OCI-LY3 (cell line): ENCODE measurements around the gene NIPAL3.

Source experiments
- CTCF ChIP-seq: fragments of 200-600, 300-600 bp; sonication (generic); IDR thresholded peaks from 2 replicates; pipeline ENCODE4 v1.5.1; 2014; ENCODE audit warnings: antibody characterized with exemption, low read length, low read depth
- EZH2phosphoT487 ChIP-seq: fragments of 200-600 bp; shearing (Covaris generic); IDR thresholded peaks from 2 replicates; pipeline ENCODE4 v1.6.1; 2018; ENCODE audit warnings: antibody characterized with exemption, mixed run types, low read depth

- TF ChIP-seq CTCF (no peak), EZH2phosphoT487 (no peak)
Measured at GRCh38 chr1:24437631-24438396, 22.2 kb downstream of the NIPAL3 start.
